GM12873 (cell line): ENCODE measurements around the gene PLD1.

ENCODE experiments used
- CTCF ChIP-seq: IDR thresholded peaks from 2 replicates; pipeline ENCODE4 v1.5.1; 2012; ENCODE audit warnings: low read depth, mild to moderate bottlenecking, moderate library complexity, low read length, control low read depth; ENCODE audit not compliant: insufficient read depth; ENCODE audit errors: missing control alignments

PLD1 gene

GRCh38 chr3:171840811-171841619 lies 30.7 kb upstream of the PLD1 start:
- TF ChIP-seq CTCF = no peak

GRCh38 chr3:171840445-171840810 lies 30.1 kb upstream of the PLD1 start:
- TF ChIP-seq CTCF = no peak

GRCh38 chr3:171839270-171839669 lies 29.0 kb upstream of the PLD1 start:
- TF ChIP-seq CTCF = no peak

- no peak for TF ChIP-seq CTCF
Observed at GRCh38 chr3:171838218-171838720, 28.0 kb upstream of the PLD1 start.

GRCh38 chr3:171837698-171838097 lies 27.4 kb upstream of the PLD1 start:
- TF ChIP-seq CTCF = no peak

GRCh38 chr3:171836855-171837254 lies 26.6 kb upstream of the PLD1 start:
- TF ChIP-seq CTCF = no peak

GRCh38 chr3:171835613-171836012 lies 25.3 kb upstream of the PLD1 start:
- TF ChIP-seq CTCF = no peak
